Testis (tissue), 3 donors: Measurements from ENCODE around the gene HMSD. TPM values are rescaled to one million over a fixed set of nuclear protein-coding genes. Genes with fewer than 3 reads are reported as not detected.

Experiments used
- DNase-seq: peaks from one replicate; pipeline ENCODE4 v3.0.0-alpha.2; 2019
- H3K27ac ChIP-seq, 2 donors: fragments of 200-600 bp; sonication (generic); one replicate each; pipeline ENCODE4 v1.5.1; 2019
- H3K27me3 ChIP-seq: fragments of 200-600 bp; sonication (generic); one replicate; pipeline ENCODE4 v1.5.1; 2019
- H3K36me3 ChIP-seq: fragments of 200-600 bp; sonication (generic); one replicate; pipeline ENCODE4 v1.5.1; 2017; ENCODE audit warnings: low read depth; ENCODE audit errors: missing control alignments
- H3K4me1 ChIP-seq: fragments of 200-600 bp; sonication (generic); one replicate; pipeline ENCODE4 v1.5.1; 2019
- H3K4me3 ChIP-seq, 2 donors: fragments of 200-600 bp; sonication (generic); one replicate each; pipeline ENCODE4 v1.5.1; 2017 to 2019
- H3K9me3 ChIP-seq: fragments of 200-600 bp; sonication (generic); one replicate; pipeline ENCODE4 v1.5.1; 2017
- CTCF ChIP-seq, 3 experiments: fragments of 450-650 bp in 2 of 3; fragments of 200-600 bp in 1 of 3; sonication (generic) in 1 of 3; IDR thresholded peaks; one replicate each; pipeline ENCODE4 v1.5.1; 2016 to 2019; ENCODE audit warnings: antibody characterized with exemption in 3 of 3, mild to moderate bottlenecking in 2 of 3, moderate library complexity in 1 of 3
- POLR2A ChIP-seq: fragments of 450-650 bp; IDR thresholded peaks from one replicate; pipeline ENCODE4 v1.6.1; 2017; ENCODE audit warnings: antibody characterized with exemption, mild to moderate bottlenecking, moderate library complexity
- WGBS, 2 donors: methylation state at CpG; one replicate each; pipeline ENCODE4 v1.1.5; 2018; 5-methylcytosine and 5-hydroxymethylcytosine counted together
- intact Hi-C: fragments of 100-400 bp; cut with DNase I; formaldehyde crosslinking; loops from one replicate; pipeline ENCODE4 v1.15.1; 2023; ENCODE audit warnings: low total_unique reads
- polyA plus RNA-seq: library from polyadenylated mRNA; stranded (reverse); fragments of 350-450 nt; fragmentation: Illumina TruSeq; extraction: RNeasy Lipid Tissue Mini Kit (QIAGEN cat#74804); gene quantifications from one replicate; pipeline ENCODE4 v1.2.3, GENCODE V29; 2014; ENCODE audit warnings: low read depth, low replicate concordance; ENCODE audit not compliant: insufficient read depth
- total RNA-seq, 2 donors: library from RNA; depleted of rRNA; stranded (reverse); fragments of >200 nt; gene quantifications; one replicate each; pipeline ENCODE4 v1.2.3, GENCODE V29; 2016

Gene HMSD
- total and polyA plus RNA-seq, 3 donors from 2014 or later, result 0.19 to 0.53 (median 0.39) TPM

GRCh38 chr18:63980896-63981460 is 31.9 kb downstream of the HMSD start:
- H3K27ac ChIP-seq, result no peak overlapping the region
- intact Hi-C loops, result loop anchor here (1.0 kb wide), 1 partner anchor 20 kb away; no protein-coding TSS in a partner anchor
- no peak for DNase-seq
- H3K4me1 ChIP-seq, result no peaks in the 10 kb centered on the region
- H3K4me3 ChIP-seq, result no peak overlapping the region
- H3K27me3 ChIP-seq, result no peaks in the 10 kb centered on the region
- 74 to 84% methylated on average over 6 of the region's 6 CpGs for WGBS, 2 donors
- H3K36me3 ChIP-seq, result no peaks in the 10 kb centered on the region
- no peak for TF ChIP-seq CTCF (IDR thresholded peaks at IDR 0.05)
- TF ChIP-seq POLR2A, result no peak
- no peaks in the 10 kb centered on the region for H3K9me3 ChIP-seq

GRCh38 chr18:63981719-63982118 is 32.6 kb downstream of the HMSD start:
- DNase-seq, result no peak
- H3K4me3 ChIP-seq, result no peak overlapping the region
- intact Hi-C loops, result no loop called here
- TF ChIP-seq POLR2A, result no peak
- TF ChIP-seq CTCF (IDR thresholded peaks at IDR 0.05), result no peak
- H3K9me3 ChIP-seq, result no peaks in the 10 kb centered on the region
- H3K4me1 ChIP-seq, result no peaks in the 10 kb centered on the region
- no peaks in the 10 kb centered on the region for H3K36me3 ChIP-seq
- no peaks in the 10 kb centered on the region for H3K27me3 ChIP-seq
- 76 to 86% methylated on average over 2 of the region's 2 CpGs for WGBS, 2 donors
- no peak overlapping the region for H3K27ac ChIP-seq

- Histone ChIP-seq H3K9me3 (no peaks in the 10 kb centered on the region), H3K4me3 (no peak overlapping the region), H3K4me1 (no peaks in the 10 kb centered on the region), H3K27ac (no peak overlapping the region), H3K27me3 (no peaks in the 10 kb centered on the region), H3K36me3 (no peaks in the 10 kb centered on the region)
- no peak for DNase-seq
- intact Hi-C loops, result no loop called here
- 84 to 93% methylated on average over 3 of the region's 3 CpGs for WGBS, 2 donors
- TF ChIP-seq CTCF (IDR thresholded peaks at IDR 0.05) (no peak), POLR2A (no peak)
These were observed 33.3 kb downstream of the HMSD start for GRCh38 chr18:63982361-63982760.

GRCh38 chr18:63986885-63987284 is 37.8 kb downstream of the HMSD start:
- H3K4me3 ChIP-seq, result no peak overlapping the region
- DNase-seq, result no peak
- no peaks in the 10 kb centered on the region for H3K4me1 ChIP-seq
- no peaks in the 10 kb centered on the region for H3K27me3 ChIP-seq
- no peak overlapping the region for H3K27ac ChIP-seq
- WGBS, 2 donors, result 77 to 90% methylated on average over 7 of the region's 7 CpGs
- TF ChIP-seq CTCF (IDR thresholded peaks at IDR 0.05) (no peak), POLR2A (no peak)
- intact Hi-C loops, result no loop called here
- H3K9me3 ChIP-seq, result no peaks in the 10 kb centered on the region
- H3K36me3 ChIP-seq, result no peaks in the 10 kb centered on the region

GRCh38 chr18:63987743-63988142 is 38.6 kb downstream of the HMSD start:
- Histone ChIP-seq H3K27ac (no peak overlapping the region), H3K4me3 (no peak overlapping the region), H3K36me3 (no peaks in the 10 kb centered on the region), H3K9me3 (no peaks in the 10 kb centered on the region), H3K4me1 (no peaks in the 10 kb centered on the region), H3K27me3 (no peaks in the 10 kb centered on the region)
- no peak for DNase-seq
- intact Hi-C loops, result no loop called here
- TF ChIP-seq CTCF (IDR thresholded peaks at IDR 0.05) (no peak), POLR2A (no peak)
- WGBS, 2 donors, result 40 to 72% methylated on average over 2 of the region's 2 CpGs
